ENCODE measurements around the gene UGCG.

DNA sequence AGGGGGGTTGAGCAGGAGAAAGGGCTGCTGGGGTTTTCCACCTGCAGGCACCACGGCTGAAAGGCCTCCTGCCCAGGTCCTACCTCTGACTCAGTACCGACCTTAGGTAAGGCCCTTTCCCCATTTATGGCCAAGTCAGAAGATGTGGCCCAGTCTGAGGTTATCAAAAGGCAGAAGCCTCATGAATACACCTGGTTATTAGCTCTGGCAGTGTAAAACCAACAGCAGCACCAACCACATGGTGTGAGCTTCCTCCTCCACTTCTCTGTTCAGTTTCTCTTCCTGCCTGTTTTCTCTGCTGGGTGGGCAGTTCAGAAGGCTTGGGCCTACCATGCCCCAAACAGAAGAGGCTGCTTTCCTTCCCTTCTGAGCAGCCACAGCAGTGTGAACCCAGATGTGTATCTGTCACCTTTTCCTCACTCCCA is 86.9 kb downstream of the UGCG start:
- TF ChIP-seq, protein P1, sequence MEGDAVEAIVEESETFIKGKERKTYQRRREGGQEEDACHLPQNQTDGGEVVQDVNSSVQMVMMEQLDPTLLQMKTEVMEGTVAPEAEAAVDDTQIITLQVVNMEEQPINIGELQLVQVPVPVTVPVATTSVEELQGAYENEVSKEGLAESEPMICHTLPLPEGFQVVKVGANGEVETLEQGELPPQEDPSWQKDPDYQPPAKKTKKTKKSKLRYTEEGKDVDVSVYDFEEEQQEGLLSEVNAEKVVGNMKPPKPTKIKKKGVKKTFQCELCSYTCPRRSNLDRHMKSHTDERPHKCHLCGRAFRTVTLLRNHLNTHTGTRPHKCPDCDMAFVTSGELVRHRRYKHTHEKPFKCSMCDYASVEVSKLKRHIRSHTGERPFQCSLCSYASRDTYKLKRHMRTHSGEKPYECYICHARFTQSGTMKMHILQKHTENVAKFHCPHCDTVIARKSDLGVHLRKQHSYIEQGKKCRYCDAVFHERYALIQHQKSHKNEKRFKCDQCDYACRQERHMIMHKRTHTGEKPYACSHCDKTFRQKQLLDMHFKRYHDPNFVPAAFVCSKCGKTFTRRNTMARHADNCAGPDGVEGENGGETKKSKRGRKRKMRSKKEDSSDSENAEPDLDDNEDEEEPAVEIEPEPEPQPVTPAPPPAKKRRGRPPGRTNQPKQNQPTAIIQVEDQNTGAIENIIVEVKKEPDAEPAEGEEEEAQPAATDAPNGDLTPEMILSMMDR (IDR thresholded peaks at IDR 0.05; ENCODE audit: low read depth, low read length), result no peak
- TF ChIP-seq POLR2A (IDR thresholded peaks at IDR 0.05; ENCODE audit: extremely low read depth, insufficient read length), result no peak
- no peak for TF ChIP-seq MYC (IDR thresholded peaks at IDR 0.05; ENCODE audit: low read depth, low read length)
- TF ChIP-seq, protein P2, sequence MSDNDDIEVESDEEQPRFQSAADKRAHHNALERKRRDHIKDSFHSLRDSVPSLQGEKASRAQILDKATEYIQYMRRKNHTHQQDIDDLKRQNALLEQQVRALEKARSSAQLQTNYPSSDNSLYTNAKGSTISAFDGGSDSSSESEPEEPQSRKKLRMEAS (IDR thresholded peaks at IDR 0.05; ENCODE audit: low read depth, low read length), result no peak

Measured in NB4 (cell line).